LNCaP clone FGC (cell line): Measurements from ENCODE around the gene TTLL6.

ENCODE experiments used
- DNase-seq: peaks from one replicate; pipeline ENCODE4 v3.0.0-alpha.2; 2011; ENCODE audit warnings: low read depth
- H3K4me3 ChIP-seq: 2 replicates; pipeline ENCODE4 v1.5.1; 2011; ENCODE audit warnings: mild to moderate bottlenecking, low read depth, low read length, control low read depth
- TF ChIP-seq, protein P1 (sequence below): IDR thresholded peaks from 2 replicates; pipeline ENCODE4 v1.5.1; 2012; ENCODE audit warnings: mild to moderate bottlenecking; ENCODE audit not compliant: control insufficient read depth, insufficient read depth; ENCODE audit errors: extremely low read depth

The TTLL6 gene

DNA sequence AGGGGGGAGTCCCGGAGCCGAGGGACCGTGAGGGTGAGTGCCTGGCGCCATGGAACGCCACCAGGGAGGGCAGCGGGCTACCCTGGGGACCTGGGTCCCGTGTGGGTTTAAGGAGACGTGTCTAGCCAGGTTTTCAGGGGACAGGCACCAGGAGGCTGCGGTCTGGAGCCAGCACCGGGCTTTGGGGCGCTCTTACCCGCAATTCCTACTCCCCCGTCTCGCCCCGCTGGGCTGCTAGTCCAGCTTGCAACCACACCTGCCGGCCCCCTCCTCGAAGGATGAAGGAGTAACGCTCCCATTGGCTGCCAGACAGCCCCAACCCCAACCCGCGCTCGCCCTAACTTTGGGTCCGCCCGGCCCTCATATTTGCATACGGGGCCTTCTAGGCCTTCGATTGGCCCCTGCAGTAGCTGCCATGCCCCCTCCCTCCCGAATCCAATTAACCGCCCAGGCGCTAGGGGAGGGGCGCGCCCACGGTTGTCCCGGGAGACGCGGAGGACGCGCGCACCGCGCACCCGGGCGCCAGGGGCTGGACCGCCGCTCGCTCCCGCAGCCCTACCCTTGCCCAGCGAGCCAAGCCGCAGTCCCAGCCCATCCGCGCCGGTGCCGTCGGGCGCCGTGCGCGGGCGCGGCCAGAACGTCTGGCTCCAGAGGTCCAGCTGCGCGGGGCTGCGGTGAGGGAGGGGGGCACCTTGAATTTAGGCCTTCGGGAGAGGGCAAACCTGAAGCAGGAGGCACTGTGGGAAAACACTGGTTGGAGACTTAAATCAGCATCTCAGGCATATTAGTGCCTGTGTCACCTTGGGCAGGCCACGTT is at the start of gene TTLL6:
Gene TTLL6 (minus strand): TSS at position 456 of the 817 bp plus-strand sequence. CDS start 157 bp downstream, at position 299.
- H3K4me3 ChIP-seq, result peak within 1 kb of the TSS; percentile 46
- TF ChIP-seq, protein P1, sequence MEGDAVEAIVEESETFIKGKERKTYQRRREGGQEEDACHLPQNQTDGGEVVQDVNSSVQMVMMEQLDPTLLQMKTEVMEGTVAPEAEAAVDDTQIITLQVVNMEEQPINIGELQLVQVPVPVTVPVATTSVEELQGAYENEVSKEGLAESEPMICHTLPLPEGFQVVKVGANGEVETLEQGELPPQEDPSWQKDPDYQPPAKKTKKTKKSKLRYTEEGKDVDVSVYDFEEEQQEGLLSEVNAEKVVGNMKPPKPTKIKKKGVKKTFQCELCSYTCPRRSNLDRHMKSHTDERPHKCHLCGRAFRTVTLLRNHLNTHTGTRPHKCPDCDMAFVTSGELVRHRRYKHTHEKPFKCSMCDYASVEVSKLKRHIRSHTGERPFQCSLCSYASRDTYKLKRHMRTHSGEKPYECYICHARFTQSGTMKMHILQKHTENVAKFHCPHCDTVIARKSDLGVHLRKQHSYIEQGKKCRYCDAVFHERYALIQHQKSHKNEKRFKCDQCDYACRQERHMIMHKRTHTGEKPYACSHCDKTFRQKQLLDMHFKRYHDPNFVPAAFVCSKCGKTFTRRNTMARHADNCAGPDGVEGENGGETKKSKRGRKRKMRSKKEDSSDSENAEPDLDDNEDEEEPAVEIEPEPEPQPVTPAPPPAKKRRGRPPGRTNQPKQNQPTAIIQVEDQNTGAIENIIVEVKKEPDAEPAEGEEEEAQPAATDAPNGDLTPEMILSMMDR, result no peak
- DNase-seq, result peak; percentile 75

DNA sequence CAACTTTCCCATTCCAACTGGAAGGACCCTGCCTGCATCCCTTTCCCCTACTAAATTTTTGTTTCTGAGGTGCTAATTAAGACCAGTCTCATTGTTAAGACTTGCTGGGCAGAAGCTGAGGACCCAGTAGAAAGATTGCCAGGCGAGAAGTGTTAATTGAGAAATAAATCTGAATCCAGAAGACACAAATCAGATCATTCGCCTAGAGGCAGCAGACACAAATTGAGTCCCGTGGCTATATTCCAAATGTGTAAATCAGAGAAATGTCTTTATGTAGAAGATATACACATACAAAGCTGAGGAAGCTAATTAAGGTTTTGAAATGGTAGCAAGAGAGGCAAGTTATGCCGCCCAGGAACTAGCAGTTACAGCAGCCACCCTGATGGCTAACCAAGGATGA is 43.4 kb upstream of the TTLL6 start:
- DNase-seq, result no peak
- TF ChIP-seq, protein P1, result no peak
- H3K4me3 ChIP-seq, result no peak overlapping the region

DNA sequence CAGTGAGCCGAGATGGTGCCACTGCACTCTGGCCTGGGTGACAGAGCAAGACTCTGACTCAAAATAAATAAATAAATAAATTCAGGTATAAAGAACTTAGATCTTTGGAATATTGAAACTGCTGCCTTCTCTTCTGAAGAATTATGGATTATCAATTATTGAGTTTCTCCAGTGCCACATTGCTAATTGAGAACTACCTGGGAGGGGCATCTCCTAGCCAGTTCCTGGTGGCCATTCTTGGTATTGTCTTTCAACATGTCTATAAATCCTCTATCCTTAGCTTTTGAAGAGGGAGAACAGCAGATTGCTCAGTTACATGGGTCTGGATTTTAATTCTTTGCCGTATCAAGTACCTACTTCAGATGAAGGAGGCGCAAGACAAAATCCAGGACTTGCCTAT is 43.0 kb upstream of the TTLL6 start:
- H3K4me3 ChIP-seq, result no peak overlapping the region
- no peak for DNase-seq
- TF ChIP-seq, protein P1, result no peak

DNA sequence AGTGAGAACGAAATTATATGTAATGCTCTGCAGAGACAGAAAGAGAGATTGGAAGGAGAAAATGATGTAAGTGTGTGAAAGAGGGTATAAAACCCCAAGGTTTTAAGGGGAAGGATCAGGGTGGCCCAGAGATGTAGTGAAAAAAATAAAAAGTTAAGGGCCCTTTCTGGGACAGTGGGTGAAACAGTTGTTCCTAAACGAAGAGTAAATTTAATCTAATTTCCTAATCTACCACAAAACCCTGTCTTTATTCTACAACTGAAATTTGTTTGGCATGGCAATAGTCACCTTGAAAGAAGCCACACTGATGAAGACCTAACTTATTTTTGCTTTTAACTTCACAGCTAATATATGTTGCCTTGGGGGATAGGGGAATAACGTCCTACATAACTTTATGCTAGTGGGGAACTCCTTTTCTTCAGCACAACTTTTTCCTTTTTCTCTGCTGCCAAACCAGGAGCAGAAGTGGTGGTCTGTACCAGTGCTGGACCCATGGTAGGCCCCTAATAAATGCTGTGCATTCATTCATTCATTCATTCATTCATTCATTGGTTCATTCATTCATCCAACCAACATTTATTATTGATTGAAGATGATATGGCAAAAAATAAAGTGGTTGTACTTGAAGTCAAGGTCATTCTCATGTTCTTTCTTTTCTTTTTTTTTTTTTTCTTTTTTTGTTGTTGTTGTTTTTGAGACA is 39.2 kb upstream of the TTLL6 start:
- no peak for DNase-seq
- TF ChIP-seq, protein P1, result no peak
- no peak overlapping the region for H3K4me3 ChIP-seq

DNA sequence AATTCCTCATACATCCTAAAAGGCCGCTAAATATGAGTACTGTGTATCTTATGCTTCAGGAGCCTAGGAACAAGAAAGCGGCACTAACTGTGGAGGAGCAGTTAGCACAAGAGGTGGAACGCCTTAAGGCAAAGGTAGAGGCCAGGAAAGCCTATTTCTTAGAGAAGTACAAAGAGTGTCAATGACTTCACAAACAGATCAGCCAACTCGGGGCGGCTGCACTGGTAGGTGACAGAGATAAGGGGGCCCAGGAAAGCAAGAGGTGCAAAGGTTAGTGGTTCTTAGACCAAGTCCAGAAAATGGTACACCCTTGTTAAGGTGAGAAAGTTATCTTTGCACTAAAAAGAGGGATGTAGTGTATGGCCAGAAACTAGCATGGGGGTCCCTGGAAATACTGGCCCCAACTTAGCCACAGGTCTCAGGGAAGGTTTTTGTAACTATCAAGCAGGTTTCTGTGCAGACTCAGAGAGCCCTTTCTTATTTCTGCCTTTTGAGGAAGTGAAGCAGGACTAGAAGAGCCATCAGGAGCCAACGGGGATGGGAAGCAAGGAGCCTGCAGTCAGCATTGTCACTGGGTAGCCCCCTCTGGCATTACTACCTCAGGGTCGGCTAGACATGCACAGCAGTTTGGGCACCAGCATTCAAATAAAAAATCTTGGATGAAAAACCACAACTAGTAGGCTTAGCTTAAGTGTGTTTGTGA is 37.9 kb upstream of the TTLL6 start:
- no peak overlapping the region for H3K4me3 ChIP-seq
- TF ChIP-seq, protein P1, result no peak
- no peak for DNase-seq

DNA sequence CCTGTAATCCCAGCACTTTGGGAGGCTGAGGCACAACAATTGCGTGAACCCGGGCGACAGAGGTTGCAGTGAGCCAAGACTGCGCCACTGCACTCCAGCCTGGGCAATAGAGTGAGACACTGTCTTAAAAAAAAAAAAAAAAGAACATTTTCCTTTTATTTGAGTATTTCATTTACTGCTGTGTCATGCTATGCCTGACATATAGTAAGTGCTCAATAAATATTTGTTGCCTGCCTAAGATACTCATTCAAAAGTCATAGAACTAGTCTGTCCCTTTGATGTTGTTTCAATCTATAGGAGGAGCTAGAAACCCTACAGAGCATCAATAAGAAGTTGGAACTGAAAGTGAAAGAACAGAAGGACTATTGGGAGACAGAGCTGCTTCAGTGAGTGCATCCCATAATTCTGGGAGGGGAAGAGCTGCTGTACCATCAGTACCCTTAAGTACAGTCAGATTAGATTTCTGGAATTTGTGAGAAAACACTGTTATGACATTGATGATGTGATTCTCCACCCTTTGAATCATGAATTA is 33.8 kb upstream of the TTLL6 start:
- H3K4me3 ChIP-seq, result no peak overlapping the region
- TF ChIP-seq, protein P1, result no peak
- no peak for DNase-seq
